ENCODE measurements around the gene NR3C2. TPM values are rescaled to one million over a fixed set of nuclear protein-coding genes. Genes with fewer than 3 reads are reported as not detected.

NR3C2 gene
- total and polyA plus RNA-seq, 2 of the 4 experiments (the other 2 are of a cell fraction), result 1.1 to 2.3 TPM

DNA sequence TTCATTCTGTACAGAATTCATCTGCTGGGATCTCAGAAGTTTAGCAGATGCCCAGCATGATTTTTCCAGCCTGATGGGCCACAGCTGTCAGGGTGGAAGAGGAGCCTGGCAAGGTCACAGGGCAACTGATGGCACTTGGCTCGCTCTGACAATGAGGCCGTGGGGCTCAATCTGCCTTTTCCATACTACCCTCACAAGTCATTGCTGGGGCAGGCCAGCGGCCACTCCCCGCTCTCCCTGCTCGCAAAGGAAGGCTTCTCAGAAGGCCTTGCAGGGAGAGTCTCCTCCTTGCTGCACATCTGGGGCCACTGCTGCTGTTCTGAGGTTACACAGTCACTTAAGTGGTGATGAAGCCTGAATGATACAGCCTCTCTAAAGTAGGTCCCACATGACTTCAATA lies 349.1 kb downstream of the NR3C2 start:
- no peak overlapping the region for H2BK120ac ChIP-seq (ENCODE audit: low read depth, low read length)
- H3K4me2 ChIP-seq (ENCODE audit: low read depth, low read length), result no peak overlapping the region
- no peak for DNase-seq
- no peak overlapping the region for H4K8ac ChIP-seq (ENCODE audit: low read depth in 2 of 2, low read length in 2 of 2)
- H3K27me3 ChIP-seq (ENCODE audit: control insufficient read depth, insufficient read depth, low read length), result no peaks in the 10 kb centered on the region
- H2BK15ac ChIP-seq (ENCODE audit: low read depth, low read length), result no peak overlapping the region
- TF ChIP-seq SMC3 (IDR thresholded peaks at IDR 0.05; ENCODE audit: low read depth, low read length) (no peak), CHD1 (IDR thresholded peaks at IDR 0.05; ENCODE audit: low read depth, low read length) (no peak), CTCF (conservative IDR thresholded peaks at IDR 0.05; ENCODE audit: low read depth, low read length) (no peak), USF2 (IDR thresholded peaks at IDR 0.05; ENCODE audit: low read depth, low read length) (no peak), RFX5 (IDR thresholded peaks at IDR 0.05; ENCODE audit: low read depth, low read length) (no peak), POLR2A (IDR thresholded peaks at IDR 0.05; ENCODE audit: low read depth, low read length) (no peak), MAZ (IDR thresholded peaks at IDR 0.05; ENCODE audit: borderline replicate concordance, low read depth, low read length) (no peak), MXI1 (IDR thresholded peaks at IDR 0.05; ENCODE audit: borderline replicate concordance, low read depth, low read length) (no peak), RAD21 (IDR thresholded peaks at IDR 0.05; ENCODE audit: low read length) (no peak), MAFK (IDR thresholded peaks at IDR 0.05; ENCODE audit: low read depth, low read length) (no peak), NFE2L2 (IDR thresholded peaks at IDR 0.05; ENCODE audit: low read depth, low read length) (no peak), BHLHE40 (IDR thresholded peaks at IDR 0.05; ENCODE audit: low read depth, low read length) (no peak), CEBPB (IDR thresholded peaks at IDR 0.05; ENCODE audit: low read depth, low read length) (no peak), ELK1 (IDR thresholded peaks at IDR 0.05; ENCODE audit: borderline replicate concordance, low read depth, low read length) (no peak)
- H3K18ac ChIP-seq (ENCODE audit: low read depth, low read length), result no peak overlapping the region
- ChIA-PET POLR2A (ENCODE audit: unreplicated experiment) (no interaction called here), CTCF (no interaction called here)
- H3K4ac ChIP-seq (ENCODE audit: low read depth, low read length), result no peak overlapping the region
- H2AFZ ChIP-seq (replicated peaks; ENCODE audit: low read length, poor library complexity), result no peak overlapping the region
- no peak overlapping the region for H4K91ac ChIP-seq (ENCODE audit: insufficient read depth, low read depth, low read length)
- H2BK5ac ChIP-seq (ENCODE audit: low read depth, low read length, poor library complexity, severe bottlenecking), result no peak overlapping the region
- H3K79me1 ChIP-seq (ENCODE audit: low read depth in 1 of 2, low read length in 2 of 2), result no peaks in the 10 kb centered on the region
- no peak overlapping the region for H3K14ac ChIP-seq (replicated peaks; ENCODE audit: low read depth, low read length)
- ATAC-seq (ENCODE audit: low read depth), result no peak
- H3K36me3 ChIP-seq (ENCODE audit: control insufficient read depth, insufficient read depth, low read length), result no peaks in the 10 kb centered on the region
- H3K27ac ChIP-seq (ENCODE audit: insufficient read depth, low read length), result no peak overlapping the region
- H3K9ac ChIP-seq (ENCODE audit: low read depth, low read length), result no peak overlapping the region
- no peak overlapping the region for H3K56ac ChIP-seq (ENCODE audit: extremely low read depth, insufficient read depth, low read length)
- H3K9me1 ChIP-seq (ENCODE audit: insufficient read depth, low read length), result peaks cover 5% of the 10 kb centered on the region; the same call in 1 of the 2 replicates
- intact Hi-C loops (cut with micrococcal nuclease) (no loop called here), dilution Hi-C loops (cut with HindIII; ENCODE audit: low sequenced_read_pairs, unreplicated experiment) (no loop called here), in situ Hi-C loops (cut with MboI; ENCODE audit: low sequenced_read_pairs) (no loop called here)
- no peaks in the 10 kb centered on the region for H3K9me3 ChIP-seq (ENCODE audit: control insufficient read depth, insufficient read depth, low read length)
- no peak overlapping the region for H4K5ac ChIP-seq (ENCODE audit: low read depth, low read length)
- no TSS peak for BruUV-seq (replicated peaks)
- no peak overlapping the region for H3K4me3 ChIP-seq (ENCODE audit: insufficient read depth, low read depth, low read length)
- no peak overlapping the region for H3K23ac ChIP-seq (ENCODE audit: low read depth, low read length)
- H2AK9ac ChIP-seq (replicated peaks; ENCODE audit: low read depth, low read length, poor library complexity), result no peak overlapping the region
- H2BK20ac ChIP-seq (ENCODE audit: low read depth, low read length), result no peak overlapping the region
- H2AK5ac ChIP-seq (ENCODE audit: low read depth, low read length), result no peak overlapping the region
- H4K20me1 ChIP-seq (ENCODE audit: insufficient read depth, low read length), result no peaks in the 10 kb centered on the region
- no peaks in the 10 kb centered on the region for H3K4me1 ChIP-seq (ENCODE audit: control insufficient read depth, insufficient read depth, low read length)
- no CpG with 5 or more reads among the region's 5 CpGs for WGBS, 2 experiments (ENCODE audit: extremely low coverage in 2 of 2, insufficient read length in 1 of 2)

Data from IMR-90 (cell line).